Prostate gland (tissue), 2 donors: ENCODE results near the gene FAM131B.

Experiments used
- POLR2A ChIP-seq: fragments of 450-650 bp; IDR thresholded peaks from one replicate; pipeline ENCODE4 v1.6.1; 2016; ENCODE audit warnings: antibody characterized with exemption, mild to moderate bottlenecking
- TF ChIP-seq, protein P1 (sequence below), 4 experiments: fragments of 200-600 bp in 2 of 4; fragments of 450-650 bp in 2 of 4; sonication (generic) in 2 of 4; IDR thresholded peaks; 1 replicate in 3 of 4; 2 replicates in 1 of 4; pipeline ENCODE4 v1.5.1; 2016 to 2019; ENCODE audit warnings: antibody characterized with exemption in 4 of 4, mild to moderate bottlenecking in 2 of 4, moderate library complexity in 2 of 4

DNA sequence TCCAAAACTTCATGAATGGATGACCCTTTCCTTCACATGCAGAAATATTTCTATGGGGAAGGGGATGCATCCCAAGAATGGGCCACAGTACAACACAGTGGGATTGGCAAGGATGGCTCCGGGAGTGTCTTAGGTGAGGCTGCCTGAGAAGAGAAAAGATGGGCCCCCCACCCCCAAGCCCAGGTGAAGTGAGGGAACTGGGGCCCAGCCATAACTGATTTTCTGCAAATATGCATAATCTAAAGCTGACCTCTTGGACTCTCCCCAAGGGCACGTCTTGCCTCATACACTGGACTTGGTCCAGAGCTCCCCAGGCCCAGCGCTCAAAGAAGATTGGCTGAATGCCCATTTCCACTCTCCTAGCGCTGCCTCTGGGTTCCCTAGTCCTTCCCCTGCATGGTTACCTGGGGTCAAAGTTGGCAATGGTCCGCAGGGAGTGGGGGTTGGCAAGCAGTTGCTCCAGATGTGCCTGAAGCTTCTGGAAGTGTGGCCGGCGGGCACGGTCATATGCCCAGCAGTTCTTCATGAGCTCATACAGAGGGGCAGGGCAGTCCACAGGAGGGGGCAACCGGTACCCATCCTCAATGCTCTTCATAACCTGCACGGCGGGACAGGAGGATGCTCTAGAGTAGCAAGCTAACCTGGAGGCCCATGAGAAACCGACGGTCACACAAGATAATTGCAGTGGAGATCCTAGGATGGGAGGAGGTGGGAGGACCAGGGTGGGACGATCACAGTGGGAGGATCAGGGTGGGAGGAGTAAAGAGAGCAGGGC lies 30.9 kb upstream of the FAM131B start:
- TF ChIP-seq, protein P1, sequence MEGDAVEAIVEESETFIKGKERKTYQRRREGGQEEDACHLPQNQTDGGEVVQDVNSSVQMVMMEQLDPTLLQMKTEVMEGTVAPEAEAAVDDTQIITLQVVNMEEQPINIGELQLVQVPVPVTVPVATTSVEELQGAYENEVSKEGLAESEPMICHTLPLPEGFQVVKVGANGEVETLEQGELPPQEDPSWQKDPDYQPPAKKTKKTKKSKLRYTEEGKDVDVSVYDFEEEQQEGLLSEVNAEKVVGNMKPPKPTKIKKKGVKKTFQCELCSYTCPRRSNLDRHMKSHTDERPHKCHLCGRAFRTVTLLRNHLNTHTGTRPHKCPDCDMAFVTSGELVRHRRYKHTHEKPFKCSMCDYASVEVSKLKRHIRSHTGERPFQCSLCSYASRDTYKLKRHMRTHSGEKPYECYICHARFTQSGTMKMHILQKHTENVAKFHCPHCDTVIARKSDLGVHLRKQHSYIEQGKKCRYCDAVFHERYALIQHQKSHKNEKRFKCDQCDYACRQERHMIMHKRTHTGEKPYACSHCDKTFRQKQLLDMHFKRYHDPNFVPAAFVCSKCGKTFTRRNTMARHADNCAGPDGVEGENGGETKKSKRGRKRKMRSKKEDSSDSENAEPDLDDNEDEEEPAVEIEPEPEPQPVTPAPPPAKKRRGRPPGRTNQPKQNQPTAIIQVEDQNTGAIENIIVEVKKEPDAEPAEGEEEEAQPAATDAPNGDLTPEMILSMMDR (IDR thresholded peaks at IDR 0.05), result no peak
- TF ChIP-seq POLR2A, result no peak
